PFSK-1 (cell line): ENCODE data around the gene SLC38A11.

ENCODE experiments used
- POLR2AphosphoS5 ChIP-seq: IDR thresholded peaks from 2 replicates; pipeline ENCODE4 v1.6.1; 2012; ENCODE audit warnings: low read depth, mild to moderate bottlenecking, control low read depth, low read length, moderate library complexity
- TF ChIP-seq, protein P1 (sequence below), 2 experiments: IDR thresholded peaks; 2 replicates each; pipeline versions ENCODE4 v1.6.1 to v1.8.0; 2011 to 2012; ENCODE audit warnings: low read depth in 2 of 2, low read length in 2 of 2, control low read depth in 1 of 2, inconsistent platforms in 1 of 2, mild to moderate bottlenecking in 1 of 2, moderate library complexity in 1 of 2; ENCODE audit not compliant: insufficient read depth in 1 of 2

DNA sequence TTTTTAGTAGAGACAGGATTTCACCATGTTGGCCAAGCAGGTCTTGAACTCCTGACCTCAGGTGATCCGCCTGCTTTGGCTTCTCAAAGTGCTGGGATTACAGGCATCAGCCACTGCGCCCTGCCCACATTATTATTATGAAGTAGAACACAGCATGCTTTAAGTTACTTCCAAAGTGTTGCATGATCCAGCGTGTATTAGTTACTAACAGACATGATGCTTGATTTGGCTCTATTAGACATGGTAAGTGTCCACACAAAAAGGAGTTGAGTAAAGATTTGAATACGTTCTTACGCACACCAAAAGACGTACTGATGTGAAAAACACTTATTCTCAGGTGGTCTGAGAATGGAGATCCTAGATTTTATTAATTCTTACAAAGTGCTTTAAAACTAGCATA, 50.0 kb downstream of the SLC38A11 start:
- no peak for TF ChIP-seq POLR2AphosphoS5
- TF ChIP-seq, protein P1, sequence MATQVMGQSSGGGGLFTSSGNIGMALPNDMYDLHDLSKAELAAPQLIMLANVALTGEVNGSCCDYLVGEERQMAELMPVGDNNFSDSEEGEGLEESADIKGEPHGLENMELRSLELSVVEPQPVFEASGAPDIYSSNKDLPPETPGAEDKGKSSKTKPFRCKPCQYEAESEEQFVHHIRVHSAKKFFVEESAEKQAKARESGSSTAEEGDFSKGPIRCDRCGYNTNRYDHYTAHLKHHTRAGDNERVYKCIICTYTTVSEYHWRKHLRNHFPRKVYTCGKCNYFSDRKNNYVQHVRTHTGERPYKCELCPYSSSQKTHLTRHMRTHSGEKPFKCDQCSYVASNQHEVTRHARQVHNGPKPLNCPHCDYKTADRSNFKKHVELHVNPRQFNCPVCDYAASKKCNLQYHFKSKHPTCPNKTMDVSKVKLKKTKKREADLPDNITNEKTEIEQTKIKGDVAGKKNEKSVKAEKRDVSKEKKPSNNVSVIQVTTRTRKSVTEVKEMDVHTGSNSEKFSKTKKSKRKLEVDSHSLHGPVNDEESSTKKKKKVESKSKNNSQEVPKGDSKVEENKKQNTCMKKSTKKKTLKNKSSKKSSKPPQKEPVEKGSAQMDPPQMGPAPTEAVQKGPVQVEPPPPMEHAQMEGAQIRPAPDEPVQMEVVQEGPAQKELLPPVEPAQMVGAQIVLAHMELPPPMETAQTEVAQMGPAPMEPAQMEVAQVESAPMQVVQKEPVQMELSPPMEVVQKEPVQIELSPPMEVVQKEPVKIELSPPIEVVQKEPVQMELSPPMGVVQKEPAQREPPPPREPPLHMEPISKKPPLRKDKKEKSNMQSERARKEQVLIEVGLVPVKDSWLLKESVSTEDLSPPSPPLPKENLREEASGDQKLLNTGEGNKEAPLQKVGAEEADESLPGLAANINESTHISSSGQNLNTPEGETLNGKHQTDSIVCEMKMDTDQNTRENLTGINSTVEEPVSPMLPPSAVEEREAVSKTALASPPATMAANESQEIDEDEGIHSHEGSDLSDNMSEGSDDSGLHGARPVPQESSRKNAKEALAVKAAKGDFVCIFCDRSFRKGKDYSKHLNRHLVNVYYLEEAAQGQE (IDR thresholded peaks at IDR 0.05; ENCODE audit: insufficient read depth in 1 of 2, low read depth in 2 of 2, low read length in 2 of 2), result no peak
